Aorta (tissue), 5 donors: ENCODE results near the gene SIGLEC6. TPM values are rescaled to one million over a fixed set of nuclear protein-coding genes. Genes with fewer than 3 reads are reported as not detected.
A peak's percentile ranks its signal among the peaks of the same experiment; 100 is the strongest.

Source experiments
- ATAC-seq: fragments of 200-7000 bp; cut with Tn5 transposase; one replicate; pipeline ENCODE4 v1.9.1; 2022; ENCODE audit warnings: moderate library complexity; ENCODE audit not compliant: low FRiP score
- DNase-seq, 2 donors: peaks; one replicate each; pipeline ENCODE4 v3.0.0-alpha.2; 2020
- H3K27ac ChIP-seq, 2 donors: one replicate each; pipeline ENCODE4 v1.5.1; 2013; ENCODE audit warnings: low read length in 2 of 2, mild to moderate bottlenecking in 2 of 2, moderate library complexity in 2 of 2, control low read depth in 1 of 2, inconsistent platforms in 1 of 2, low read depth in 1 of 2
- H3K27me3 ChIP-seq, 2 donors: one replicate each; pipeline ENCODE4 v1.6.1; 2013; ENCODE audit warnings: control low read depth in 1 of 2, low read length in 1 of 2, mild to moderate bottlenecking in 1 of 2, moderate library complexity in 1 of 2; ENCODE audit not compliant: insufficient read depth in 2 of 2, control insufficient read depth in 1 of 2
- H3K36me3 ChIP-seq, 2 donors: one replicate each; pipeline ENCODE4 v1.6.1; 2013; ENCODE audit warnings: control low read depth in 1 of 2, low read length in 1 of 2, mild to moderate bottlenecking in 1 of 2; ENCODE audit not compliant: insufficient read depth in 2 of 2, control insufficient read depth in 1 of 2
- H3K4me1 ChIP-seq, 2 donors: one replicate each; pipeline ENCODE4 v1.6.1; 2013; ENCODE audit warnings: low read length in 2 of 2, control low read depth in 1 of 2, mild to moderate bottlenecking in 1 of 2, moderate library complexity in 1 of 2; ENCODE audit not compliant: insufficient read depth in 2 of 2, control insufficient read depth in 1 of 2
- H3K4me3 ChIP-seq, 2 donors: one replicate each; pipeline ENCODE4 v1.5.1; 2013; ENCODE audit warnings: low read length in 2 of 2, control low read depth in 1 of 2, mild to moderate bottlenecking in 1 of 2
- H3K9me3 ChIP-seq: one replicate; pipeline ENCODE4 v1.6.1; 2013; ENCODE audit warnings: mild to moderate bottlenecking, low read length; ENCODE audit not compliant: control insufficient read depth
- whole genome bisulfite sequencing, 2 donors: extraction: QIAGEN DNeasy Blood & Tissue Kit; methylation state at CpG; one replicate each; pipeline ENCODE4 v1.1.7; 2013; 5-methylcytosine and 5-hydroxymethylcytosine counted together
- intact Hi-C, 2 donors: fragments of 100-400 bp; cut with DNase I; formaldehyde crosslinking; loops; one replicate each; pipeline versions ENCODE4 v1.14.2 to v1.15.0; 2022
- polyA plus RNA-seq, 2 donors: library from polyadenylated mRNA; stranded (reverse); fragments of 200-250 nt; gene quantifications; one replicate each; pipeline ENCODE4 v1.2.3, GENCODE V29; 2013
- total RNA-seq, 2 donors: library from RNA; stranded (reverse); fragmentation: NEBNext Ultra II Directional; extraction: Animal tissue kit (Norgen Biotek cat#: 25700); gene quantifications; one replicate each; pipeline ENCODE4 v1.2.1, GENCODE V29; 2021
- donor health status: healthy with polysubstance abuse.
- donor health status: Bipolar disorder and iron deficiency.
- donor health status: DM: no; HTN: no; CAD: no.
- donor health status: DM: no; HTN: no; CAD: no.
- donor health status: DM: yes; HTN: yes; CAD: no.

SIGLEC6 gene
- total and polyA plus RNA-seq, 4 donors: 0.52 to 2.9 TPM; not detected in 2

DNA sequence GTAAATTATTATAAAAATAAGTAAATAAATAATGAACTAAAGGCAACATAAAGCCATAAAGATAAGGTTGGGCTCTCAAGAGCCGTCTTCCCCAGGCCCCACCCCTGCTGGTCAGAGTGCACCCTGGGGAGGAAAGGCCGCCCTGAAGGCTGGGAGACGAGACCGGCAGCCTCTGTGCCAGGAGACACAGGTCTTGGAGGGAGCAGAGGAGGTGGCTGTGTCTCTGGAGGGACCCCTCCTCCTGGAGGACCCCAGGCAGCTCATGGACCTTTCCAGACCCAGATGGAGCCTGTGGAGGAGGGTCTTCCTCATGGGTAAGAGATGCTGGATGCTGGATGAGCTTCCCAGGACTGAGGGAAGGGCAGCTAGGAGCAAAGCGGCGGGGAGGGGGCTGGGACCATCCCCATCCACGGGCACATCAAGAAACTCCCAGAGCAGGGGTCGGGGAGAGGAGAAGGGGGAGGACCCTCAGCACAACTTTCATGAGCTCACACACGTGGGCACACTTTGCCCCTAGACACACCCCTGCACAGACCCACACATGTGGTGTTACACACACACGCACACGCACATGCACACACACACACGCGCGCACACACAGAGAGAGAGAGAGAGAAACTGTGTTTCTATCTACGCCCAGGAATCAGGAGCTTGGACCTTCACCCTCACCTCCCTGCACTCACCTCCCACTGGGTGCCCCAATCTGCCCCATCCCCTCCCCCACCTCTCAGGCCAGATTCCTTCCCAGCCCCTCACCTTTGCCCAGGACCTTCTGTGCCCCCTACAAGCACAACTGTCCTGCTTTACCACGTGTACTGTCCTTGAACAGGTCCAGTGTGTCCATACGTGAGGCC is 52.9 kb downstream of the SIGLEC6 start, which contains the start of gene CEACAM18:
CEACAM18 (plus strand) TSS at position 159 of the 854 bp plus-strand sequence.
- intact Hi-C loops: no loop called here
- H3K36me3 ChIP-seq: no peaks in the 10 kb centered on the region
- DNase-seq (no peak), ATAC-seq (no peak)
- no peak within 1 kb of the TSS for H3K27ac ChIP-seq
- H3K4me3 ChIP-seq: no peak within 1 kb of the TSS
- no peaks in the 10 kb centered on the region for H3K4me1 ChIP-seq
- H3K9me3 ChIP-seq: no peaks in the 10 kb centered on the region
- WGBS, 2 donors: 57 to 62% methylated on average over 16 to 17 of the region's 17 CpGs
- no peaks in the 10 kb centered on the region for H3K27me3 ChIP-seq

DNA sequence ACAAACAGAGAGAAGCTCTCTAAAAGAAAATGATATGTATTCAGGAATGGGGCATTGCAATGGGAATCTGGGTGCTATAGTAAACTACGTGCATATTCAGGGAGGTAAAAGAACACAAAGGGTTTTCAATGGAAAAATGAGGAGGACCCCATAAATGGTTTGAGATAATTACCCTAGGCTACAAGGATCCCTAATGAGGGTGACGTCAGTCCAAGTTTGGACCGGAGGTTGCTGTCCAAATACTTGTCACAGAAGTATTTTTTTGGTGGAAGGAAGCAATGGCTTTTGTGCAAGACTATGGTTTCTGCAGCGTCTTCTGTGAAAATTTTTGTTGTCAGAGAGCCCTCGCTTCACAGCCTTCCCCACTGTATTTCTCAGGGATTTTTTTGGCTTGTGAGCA is 54.1 kb downstream of the SIGLEC6 start:
- intact Hi-C loops: no loop called here
- 56 to 59% methylated on average over 5 of the region's 5 CpGs for WGBS, 2 donors
- no peak for ATAC-seq

DNA sequence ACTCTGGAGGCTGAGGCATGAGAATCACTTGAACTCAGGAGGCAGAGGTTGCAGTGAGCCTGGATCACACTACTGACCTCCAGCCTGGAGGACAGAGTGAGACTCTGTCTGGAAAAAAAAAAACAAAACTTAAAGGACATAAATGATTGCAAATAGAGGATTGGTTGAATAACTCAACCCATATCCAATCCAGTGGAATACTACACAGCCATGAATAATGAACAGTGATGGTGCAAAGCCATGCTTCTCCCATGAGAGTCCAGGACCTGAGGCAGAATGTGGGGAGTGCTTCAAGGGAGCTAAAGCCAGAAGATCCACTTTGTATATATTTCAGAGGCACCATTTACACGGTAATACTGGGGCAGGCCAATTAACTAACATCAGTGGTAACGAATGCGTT is 55.3 kb downstream of the SIGLEC6 start:
- no peaks in the 10 kb centered on the region for H3K27me3 ChIP-seq
- 92 to 94% methylated on average over 3 of the region's 3 CpGs for WGBS, 2 donors
- no peak overlapping the region for H3K27ac ChIP-seq
- H3K4me3 ChIP-seq: no peak overlapping the region
- H3K4me1 ChIP-seq: no peaks in the 10 kb centered on the region
- no peaks in the 10 kb centered on the region for H3K36me3 ChIP-seq
- ATAC-seq (no peak), DNase-seq (no peak)
- intact Hi-C loops: no loop called here
- no peaks in the 10 kb centered on the region for H3K9me3 ChIP-seq

More for the DNA sequence above, 54.1 kb downstream of the SIGLEC6 start:
- H3K9me3 ChIP-seq: no peaks in the 10 kb centered on the region
- H3K4me1 ChIP-seq: no peaks in the 10 kb centered on the region
- H3K4me3 ChIP-seq: no peak overlapping the region
- no peaks in the 10 kb centered on the region for H3K36me3 ChIP-seq
- DNase-seq: no peak
- H3K27me3 ChIP-seq: no peaks in the 10 kb centered on the region
- H3K27ac ChIP-seq: no peak overlapping the region

DNA sequence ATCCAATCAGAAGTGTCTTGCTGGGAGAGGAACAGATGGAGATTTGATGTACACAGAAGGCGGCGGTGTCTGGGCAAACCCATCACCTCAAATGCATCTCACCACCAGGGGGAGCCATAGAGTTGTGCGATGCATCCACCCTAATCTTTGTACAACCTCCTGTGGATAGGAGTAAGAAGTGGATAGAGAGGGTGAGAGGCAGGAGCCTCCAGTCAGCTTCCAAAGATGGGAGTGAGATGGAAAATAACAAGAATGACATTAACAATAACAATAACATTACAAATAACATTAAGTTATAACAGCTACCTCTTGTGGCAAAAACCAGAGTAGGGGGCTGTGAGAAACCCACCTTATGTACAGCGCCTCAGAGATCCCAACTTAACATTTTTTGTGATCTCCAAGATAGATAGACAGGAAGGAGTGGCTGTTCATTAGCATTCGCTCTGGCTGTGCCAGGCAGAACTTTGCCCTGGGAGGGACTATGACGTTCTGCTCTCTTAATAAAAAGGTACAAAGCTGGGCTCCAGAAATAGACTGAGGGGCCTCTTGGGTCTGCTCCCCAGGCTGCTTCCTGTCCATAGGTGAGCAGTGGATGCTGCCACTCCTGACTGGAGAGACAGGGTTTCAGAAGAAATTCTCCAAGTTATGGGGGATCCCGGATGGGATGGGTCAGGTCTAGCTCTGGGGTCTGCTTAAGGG is 58.3 kb downstream of the SIGLEC6 start:
- Histone ChIP-seq H3K9me3 (no peaks in the 10 kb centered on the region), H3K36me3 (no peaks in the 10 kb centered on the region), H3K27ac (no peak overlapping the region), H3K4me3 (no peak overlapping the region), H3K4me1 (no peaks in the 10 kb centered on the region), H3K27me3 (no peaks in the 10 kb centered on the region)
- peak; percentile 67 for ATAC-seq
- DNase-seq: peak; percentile 76 to 84
- WGBS, 2 donors: 28 to 32% methylated on average over 7 of the region's 7 CpGs
- intact Hi-C loops: loop anchor here (2.0 to 5.0 kb wide), 3 partner anchors 184 to 306 kb away; no protein-coding TSS in a partner anchor

DNA sequence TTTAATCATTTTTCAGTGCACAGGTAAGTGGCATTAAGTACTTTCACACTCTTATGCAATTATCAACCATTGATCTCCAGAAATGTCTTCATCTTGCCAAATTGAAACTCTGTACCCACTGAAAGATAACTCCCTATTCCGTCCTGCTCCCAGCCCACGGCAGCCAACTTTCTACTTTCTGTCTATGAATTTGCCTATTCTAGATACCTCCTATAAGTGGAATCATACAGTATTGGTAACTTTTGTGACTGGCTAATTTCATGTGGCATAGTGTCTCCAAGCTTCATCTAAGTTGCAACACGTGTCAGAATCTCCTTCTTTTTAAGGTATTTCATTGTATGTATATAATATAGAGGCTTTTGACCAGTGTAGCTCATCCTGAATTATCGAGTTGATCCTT is 58.9 kb downstream of the SIGLEC6 start:
- no peak for ATAC-seq
- no peak overlapping the region for H3K27ac ChIP-seq
- no peaks in the 10 kb centered on the region for H3K36me3 ChIP-seq
- no peaks in the 10 kb centered on the region for H3K27me3 ChIP-seq
- no peaks in the 10 kb centered on the region for H3K4me1 ChIP-seq
- intact Hi-C loops: loop anchor here (2.0 to 5.0 kb wide), 3 partner anchors 184 to 306 kb away; no protein-coding TSS in a partner anchor
- no peaks in the 10 kb centered on the region for H3K9me3 ChIP-seq
- DNase-seq: no peak
- WGBS, 2 donors: 12 to 15% methylated on average over 4 of the region's 4 CpGs
- no peak overlapping the region for H3K4me3 ChIP-seq

DNA sequence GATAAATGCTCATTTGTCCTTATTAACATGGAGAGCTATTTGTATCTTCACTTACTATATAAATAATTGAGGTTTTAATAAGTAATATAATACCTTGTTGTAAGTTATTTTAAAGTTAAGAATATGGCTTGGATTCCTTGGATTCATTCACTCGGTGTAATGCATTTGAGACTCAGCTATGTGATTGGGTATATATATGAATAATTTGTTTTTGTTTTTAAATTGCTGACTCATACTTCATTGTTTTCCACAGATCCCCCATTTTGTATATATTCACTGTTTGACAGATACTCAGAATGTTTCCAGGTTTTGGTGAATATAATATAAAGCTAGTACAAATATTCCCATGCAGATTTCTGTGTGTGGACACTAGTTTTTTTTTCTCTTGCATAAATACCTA is 59.9 kb downstream of the SIGLEC6 start:
- DNase-seq (no peak), ATAC-seq (no peak)
- Histone ChIP-seq H3K36me3 (no peaks in the 10 kb centered on the region), H3K27ac (no peak overlapping the region), H3K27me3 (no peaks in the 10 kb centered on the region), H3K4me1 (no peaks in the 10 kb centered on the region), H3K4me3 (no peak overlapping the region), H3K9me3 (no peaks in the 10 kb centered on the region)
- 57 to 62% methylated on average over 1 of the region's 1 CpG for WGBS, 2 donors
- intact Hi-C loops: loop anchor here in 1 of 2 donors (5.0 kb wide), 1 partner anchor 186 kb away; no protein-coding TSS in a partner anchor

DNA sequence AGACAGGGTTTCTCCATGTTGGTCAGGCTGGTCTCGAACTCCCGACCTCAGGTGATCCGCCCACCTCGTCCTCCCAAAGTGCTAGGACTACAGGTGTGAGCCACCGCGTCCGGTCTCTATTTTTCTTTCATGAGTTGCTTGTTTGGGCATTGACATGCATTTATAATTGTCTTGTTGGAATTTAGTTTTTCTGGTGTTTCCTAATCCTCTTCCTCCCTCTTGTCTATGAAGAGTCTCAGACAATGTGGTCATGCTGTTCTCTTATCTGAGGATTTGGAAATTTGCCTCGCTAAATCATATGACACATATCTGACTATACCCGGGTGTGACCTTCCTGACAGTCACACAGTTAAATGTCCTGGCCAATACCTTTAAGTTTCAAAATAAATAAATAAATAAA is 60.5 kb downstream of the SIGLEC6 start:
- no peak for DNase-seq
- intact Hi-C loops: loop anchor here in 1 of 2 donors (5.0 kb wide), 1 partner anchor 186 kb away; no protein-coding TSS in a partner anchor
- Histone ChIP-seq H3K9me3 (no peaks in the 10 kb centered on the region), H3K4me1 (no peaks in the 10 kb centered on the region), H3K36me3 (no peaks in the 10 kb centered on the region), H3K27ac (no peak overlapping the region), H3K4me3 (no peak overlapping the region), H3K27me3 (no peaks in the 10 kb centered on the region)
- ATAC-seq: no peak
- WGBS, 2 donors: 74 to 83% methylated on average over 9 of the region's 9 CpGs

DNA sequence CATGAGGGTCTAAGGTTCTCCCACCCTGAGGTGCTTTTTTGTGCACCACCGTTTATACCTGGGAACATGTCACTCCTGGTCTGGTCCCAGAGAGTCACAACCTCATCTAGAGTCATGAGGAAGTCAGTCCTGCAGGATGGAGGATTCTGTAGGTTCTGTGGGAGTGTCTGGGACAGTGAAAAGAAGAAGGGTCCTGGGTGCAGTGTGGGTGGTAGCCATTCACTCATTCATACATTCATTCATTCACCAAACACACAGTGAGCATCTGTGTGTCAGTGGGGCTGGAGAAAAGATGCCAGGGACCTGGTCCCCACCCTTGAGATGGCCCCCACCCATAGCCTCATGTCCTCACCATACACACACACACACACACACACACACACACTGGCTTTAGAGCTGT is 61.8 kb downstream of the SIGLEC6 start:
- ATAC-seq (no peak), DNase-seq (no peak)
- intact Hi-C loops: loop anchor here in 1 of 2 donors (5.0 kb wide), 1 partner anchor 188 kb away; no protein-coding TSS in a partner anchor
- Histone ChIP-seq H3K4me1 (no peaks in the 10 kb centered on the region), H3K36me3 (no peaks in the 10 kb centered on the region), H3K4me3 (no peak overlapping the region), H3K9me3 (no peaks in the 10 kb centered on the region), H3K27ac (no peak overlapping the region), H3K27me3 (no peaks in the 10 kb centered on the region)
- WGBS, 2 donors: 47 to 67% methylated on average over 1 of the region's 1 CpG
